BE2C (cell line): ENCODE results near the gene PACRG.

Experiments
- DNase-seq: peaks from one replicate; pipeline ENCODE4 v3.0.0-alpha.2; 2020
- H3K27me3 ChIP-seq: fragments of 250-450 bp; sonication (Bioruptor Pico); 2 replicates; pipeline ENCODE4 v1.5.1; 2020; ENCODE audit warnings: mild to moderate bottlenecking
- H3K36me3 ChIP-seq: fragments of 250-450 bp; sonication (Bioruptor Pico); 2 replicates; pipeline ENCODE4 v1.5.1; 2020; ENCODE audit warnings: mild to moderate bottlenecking
- H3K4me1 ChIP-seq: fragments of 250-450 bp; sonication (Bioruptor Pico); 2 replicates; pipeline ENCODE4 v1.5.1; 2020
- H3K4me3 ChIP-seq: 2 replicates; pipeline ENCODE4 v1.5.1; 2011; ENCODE audit warnings: low read depth, low read length
- H3K9me3 ChIP-seq: fragments of 250-450 bp; sonication (Bioruptor Pico); 2 replicates; pipeline ENCODE4 v1.5.1; 2020
- CTCF ChIP-seq: IDR thresholded peaks from 2 replicates; pipeline ENCODE4 v1.5.1; 2012; ENCODE audit warnings: mild to moderate bottlenecking, low read depth, low read length

Gene PACRG

GRCh38 chr6:162998777-162999176, 271.0 kb downstream of the PACRG start:
- Histone ChIP-seq H3K27me3 (no peaks in the 10 kb centered on the region), H3K9me3 (no peaks in the 10 kb centered on the region), H3K4me3 (no peak overlapping the region), H3K4me1 (no peaks in the 10 kb centered on the region), H3K36me3 (no peaks in the 10 kb centered on the region)
- no peak for TF ChIP-seq CTCF
- DNase-seq = no peak

- TF ChIP-seq CTCF = no peak
- no peaks in the 10 kb centered on the region for H3K36me3 ChIP-seq
- DNase-seq = no peak
- no peak overlapping the region for H3K4me3 ChIP-seq
- no peaks in the 10 kb centered on the region for H3K9me3 ChIP-seq
- no peaks in the 10 kb centered on the region for H3K4me1 ChIP-seq
- no peaks in the 10 kb centered on the region for H3K27me3 ChIP-seq
Measured at GRCh38 chr6:162999575-163000285, 272.0 kb downstream of the PACRG start.

GRCh38 chr6:163001330-163001729, 273.6 kb downstream of the PACRG start:
- H3K4me3 ChIP-seq = no peak overlapping the region
- H3K4me1 ChIP-seq = no peaks in the 10 kb centered on the region
- no peaks in the 10 kb centered on the region for H3K36me3 ChIP-seq
- no peak for TF ChIP-seq CTCF
- no peak for DNase-seq
- no peaks in the 10 kb centered on the region for H3K27me3 ChIP-seq
- H3K9me3 ChIP-seq = no peaks in the 10 kb centered on the region

- Histone ChIP-seq H3K4me3 (no peak overlapping the region), H3K27me3 (no peaks in the 10 kb centered on the region), H3K36me3 (no peaks in the 10 kb centered on the region), H3K4me1 (no peaks in the 10 kb centered on the region), H3K9me3 (no peaks in the 10 kb centered on the region)
- no peak for TF ChIP-seq CTCF
- DNase-seq = no peak
Measured at GRCh38 chr6:163008186-163008585, 280.4 kb downstream of the PACRG start.

GRCh38 chr6:163008626-163009025, 280.9 kb downstream of the PACRG start:
- DNase-seq = no peak
- no peaks in the 10 kb centered on the region for H3K27me3 ChIP-seq
- no peaks in the 10 kb centered on the region for H3K9me3 ChIP-seq
- H3K4me1 ChIP-seq = no peaks in the 10 kb centered on the region
- TF ChIP-seq CTCF = no peak
- H3K4me3 ChIP-seq = no peak overlapping the region
- H3K36me3 ChIP-seq = no peaks in the 10 kb centered on the region

- Histone ChIP-seq H3K9me3 (no peaks in the 10 kb centered on the region), H3K36me3 (no peaks in the 10 kb centered on the region), H3K4me1 (no peaks in the 10 kb centered on the region), H3K4me3 (no peak overlapping the region), H3K27me3 (no peaks in the 10 kb centered on the region)
- DNase-seq = no peak
- TF ChIP-seq CTCF = no peak
Measured at GRCh38 chr6:163010145-163010544, 282.4 kb downstream of the PACRG start.
